Renal pelvis (tissue), 4 donors: ENCODE measurements around the gene PRICKLE1. TPM values are rescaled to one million over a fixed set of nuclear protein-coding genes. Genes with fewer than 3 reads are reported as not detected.

Source experiments
- DNase-seq: peaks from one replicate; pipeline ENCODE4 v3.0.0-alpha.2; 2013
- polyA plus RNA-seq, 3 donors: library from polyadenylated mRNA; unstranded; fragments of 120-200 nt; gene quantifications; one replicate each; pipeline ENCODE4 v1.2.1, GENCODE V29; 2013; ENCODE audit not compliant: insufficient read length in 3 of 3

PRICKLE1 gene
- polyA plus RNA-seq, 3 donors: 45.8 to 47.4 (median 45.9) TPM

- DNase-seq: no peak
These were observed 127.1 kb downstream of the PRICKLE1 start for GRCh38 chr12:42462486-42462885.

- DNase-seq: no peak
These were observed 130.2 kb downstream of the PRICKLE1 start for GRCh38 chr12:42459336-42459847.

GRCh38 chr12:42458575-42458974 lies 131.0 kb downstream of the PRICKLE1 start:
- no peak for DNase-seq

- DNase-seq: no peak
These were observed 139.3 kb downstream of the PRICKLE1 start for GRCh38 chr12:42450248-42450647.

GRCh38 chr12:42448841-42449240 lies 140.7 kb downstream of the PRICKLE1 start:
- DNase-seq: no peak

- no peak for DNase-seq
These were observed 142.2 kb downstream of the PRICKLE1 start for GRCh38 chr12:42447371-42447786.

GRCh38 chr12:42446761-42447160 lies 142.8 kb downstream of the PRICKLE1 start:
- DNase-seq: no peak

- DNase-seq: no peak
These were observed 143.7 kb downstream of the PRICKLE1 start for GRCh38 chr12:42445891-42446290.

- no peak for DNase-seq
These were observed 145.2 kb downstream of the PRICKLE1 start for GRCh38 chr12:42444192-42444943.

- no peak for DNase-seq
These were observed 146.7 kb downstream of the PRICKLE1 start for GRCh38 chr12:42442888-42443287.

- no peak for DNase-seq
These were observed 147.2 kb downstream of the PRICKLE1 start for GRCh38 chr12:42442311-42442759.

GRCh38 chr12:42440608-42441007 lies 148.9 kb downstream of the PRICKLE1 start:
- DNase-seq: no peak

GRCh38 chr12:42432517-42433140 lies 156.9 kb downstream of the PRICKLE1 start:
- no peak for DNase-seq

- no peak for DNase-seq
These were observed 160.7 kb downstream of the PRICKLE1 start for GRCh38 chr12:42428850-42429249.

GRCh38 chr12:42426746-42427145 lies 162.8 kb downstream of the PRICKLE1 start:
- no peak for DNase-seq

GRCh38 chr12:42422785-42423184 lies 166.8 kb downstream of the PRICKLE1 start:
- DNase-seq: no peak

GRCh38 chr12:42421844-42422779 lies 167.4 kb downstream of the PRICKLE1 start:
- peak; percentile 55 for DNase-seq

GRCh38 chr12:42420395-42420794 lies 169.2 kb downstream of the PRICKLE1 start:
- DNase-seq: no peak

- no peak for DNase-seq
These were observed 179.2 kb downstream of the PRICKLE1 start for GRCh38 chr12:42410340-42410739.

GRCh38 chr12:42409471-42409870 lies 180.1 kb downstream of the PRICKLE1 start:
- no peak for DNase-seq

GRCh38 chr12:42407306-42407705 lies 182.2 kb downstream of the PRICKLE1 start:
- DNase-seq: no peak
